Liver (tissue), 3 donors: ENCODE results near the gene CD28.

Experiments
- ATF3 ChIP-seq: IDR thresholded peaks from 2 replicates; pipeline ENCODE4 v1.6.1; 2016; ENCODE audit warnings: antibody characterized with exemption
- GABPA ChIP-seq, 2 donors: IDR thresholded peaks in 1 of 2; conservative IDR thresholded peaks in 1 of 2; 2 replicates each; pipeline ENCODE4 v1.6.1; 2016; ENCODE audit warnings: antibody characterized with exemption in 2 of 2, mild to moderate bottlenecking in 1 of 2, moderate library complexity in 1 of 2
- YY1 ChIP-seq: IDR thresholded peaks from 2 replicates; pipeline ENCODE4 v1.6.1; 2016; ENCODE audit warnings: antibody characterized with exemption, mild to moderate bottlenecking
- TF ChIP-seq, protein P1 (sequence below): fragments of 150-350 bp; IDR thresholded peaks from 2 replicates; pipeline ENCODE4 v1.5.1; 2017; ENCODE audit warnings: improper control_type of control experiment, low read depth, low read length; ENCODE audit not compliant: missing input control
- donor health status: healthy.
- donor health status: healthy.

GRCh38 chr2:203661279-203661908 lies 45.0 kb upstream of the CD28 start:
- TF ChIP-seq YY1 (no peak), GABPA (IDR thresholded peaks at IDR 0.05 in 1 of 2, conservative IDR thresholded peaks at IDR 0.05 in 1 of 2) (no peak), ATF3 (no peak)
- TF ChIP-seq, protein P1, sequence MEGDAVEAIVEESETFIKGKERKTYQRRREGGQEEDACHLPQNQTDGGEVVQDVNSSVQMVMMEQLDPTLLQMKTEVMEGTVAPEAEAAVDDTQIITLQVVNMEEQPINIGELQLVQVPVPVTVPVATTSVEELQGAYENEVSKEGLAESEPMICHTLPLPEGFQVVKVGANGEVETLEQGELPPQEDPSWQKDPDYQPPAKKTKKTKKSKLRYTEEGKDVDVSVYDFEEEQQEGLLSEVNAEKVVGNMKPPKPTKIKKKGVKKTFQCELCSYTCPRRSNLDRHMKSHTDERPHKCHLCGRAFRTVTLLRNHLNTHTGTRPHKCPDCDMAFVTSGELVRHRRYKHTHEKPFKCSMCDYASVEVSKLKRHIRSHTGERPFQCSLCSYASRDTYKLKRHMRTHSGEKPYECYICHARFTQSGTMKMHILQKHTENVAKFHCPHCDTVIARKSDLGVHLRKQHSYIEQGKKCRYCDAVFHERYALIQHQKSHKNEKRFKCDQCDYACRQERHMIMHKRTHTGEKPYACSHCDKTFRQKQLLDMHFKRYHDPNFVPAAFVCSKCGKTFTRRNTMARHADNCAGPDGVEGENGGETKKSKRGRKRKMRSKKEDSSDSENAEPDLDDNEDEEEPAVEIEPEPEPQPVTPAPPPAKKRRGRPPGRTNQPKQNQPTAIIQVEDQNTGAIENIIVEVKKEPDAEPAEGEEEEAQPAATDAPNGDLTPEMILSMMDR = no peak
